NAMALWA (cell line): ENCODE measurements around the gene CRYGS.
"Not testable (repeated sequence)": the region's sequence is repeated elsewhere in the genome, so short reads cannot be mapped to it uniquely, and the experiment has no call there.

ENCODE experiments used
- DNase-seq: peaks from one replicate; pipeline ENCODE4 v3.0.0-alpha.2; 2015; ENCODE audit warnings: low spot score

The CRYGS gene

GRCh38 chr3:186519021-186519658, 25.0 kb downstream of the CRYGS start:
- no peak for DNase-seq

GRCh38 chr3:186517218-186517617, 27.0 kb downstream of the CRYGS start:
- no peak for DNase-seq

GRCh38 chr3:186516646-186517045, 27.5 kb downstream of the CRYGS start:
- no peak for DNase-seq

GRCh38 chr3:186515125-186515524, 29.1 kb downstream of the CRYGS start:
- no peak for DNase-seq

GRCh38 chr3:186514296-186515002, 29.7 kb downstream of the CRYGS start:
- peak; percentile 21 for DNase-seq

- no peak for DNase-seq
These were observed 30.8 kb downstream of the CRYGS start for GRCh38 chr3:186513386-186513785.

- DNase-seq: no peak
These were observed 31.4 kb downstream of the CRYGS start for GRCh38 chr3:186512570-186513302.

- DNase-seq: no peak
These were observed 32.5 kb downstream of the CRYGS start for GRCh38 chr3:186511702-186512101.

GRCh38 chr3:186511245-186511644, 32.9 kb downstream of the CRYGS start:
- DNase-seq: no peak

GRCh38 chr3:186510374-186511079, 33.7 kb downstream of the CRYGS start:
- DNase-seq: no peak

- DNase-seq: no peak
These were observed 34.8 kb downstream of the CRYGS start for GRCh38 chr3:186509423-186509822.

- no peak for DNase-seq
These were observed 37.3 kb downstream of the CRYGS start for GRCh38 chr3:186506857-186507256.

GRCh38 chr3:186506191-186506739, 37.9 kb downstream of the CRYGS start:
- no peak for DNase-seq

GRCh38 chr3:186502966-186503712, 41.0 kb downstream of the CRYGS start:
- no peak for DNase-seq

GRCh38 chr3:186502138-186502948, 41.8 kb downstream of the CRYGS start:
- no peak for DNase-seq

GRCh38 chr3:186499949-186500348, 44.2 kb downstream of the CRYGS start:
- not testable (repeated sequence) for DNase-seq

- DNase-seq: not testable (repeated sequence)
These were observed 46.2 kb downstream of the CRYGS start for GRCh38 chr3:186498022-186498421.

GRCh38 chr3:186497608-186498007, 46.6 kb downstream of the CRYGS start:
- DNase-seq: no peak

- DNase-seq: no peak
These were observed 47.5 kb downstream of the CRYGS start for GRCh38 chr3:186496635-186497034.

- DNase-seq: no peak
These were observed 48.2 kb downstream of the CRYGS start for GRCh38 chr3:186496016-186496415.
